Measurements from ENCODE around the gene SNX2.
"Not testable (repeated sequence)": the region's sequence is repeated elsewhere in the genome, so short reads cannot be mapped to it uniquely, and the experiment has no call there.

Gene SNX2

GRCh38 chr5:122774861-122775549 lies at the start of gene SNX2:
Gene SNX2 (plus strand): TSS chr5:122775080. CDS start chr5:122775104, 24 bp downstream.
- peak; percentile 96 for DNase-seq

GRCh38 chr5:122727112-122727541 lies 47.8 kb upstream of the SNX2 start:
- no peak for DNase-seq

- no peak for DNase-seq
Measured at GRCh38 chr5:122730037-122730436, 44.8 kb upstream of the SNX2 start.

GRCh38 chr5:122730456-122730855 lies 44.4 kb upstream of the SNX2 start:
- DNase-seq: no peak

GRCh38 chr5:122736086-122736845 lies 38.6 kb upstream of the SNX2 start:
- no peak for DNase-seq

GRCh38 chr5:122738088-122738487 lies 36.8 kb upstream of the SNX2 start:
- no peak for DNase-seq

- no peak for DNase-seq
Measured at GRCh38 chr5:122741681-122742080, 33.2 kb upstream of the SNX2 start.

- no peak for DNase-seq
Measured at GRCh38 chr5:122743261-122743660, 31.6 kb upstream of the SNX2 start.

GRCh38 chr5:122745597-122745996 lies 29.3 kb upstream of the SNX2 start:
- DNase-seq: no peak

GRCh38 chr5:122749886-122750285 lies 25.0 kb upstream of the SNX2 start:
- no peak for DNase-seq

- peak; percentile 7 for DNase-seq
Measured at GRCh38 chr5:122751293-122751782, 23.5 kb upstream of the SNX2 start.

GRCh38 chr5:122753500-122753899 lies 21.4 kb upstream of the SNX2 start:
- DNase-seq: no peak

GRCh38 chr5:122755783-122756182 lies 19.1 kb upstream of the SNX2 start:
- DNase-seq: no peak

- DNase-seq: no peak
Measured at GRCh38 chr5:122756264-122756911, 18.5 kb upstream of the SNX2 start.

- no peak for DNase-seq
Measured at GRCh38 chr5:122757285-122757684, 17.6 kb upstream of the SNX2 start.

- DNase-seq: no peak
Measured at GRCh38 chr5:122759241-122760070, 15.4 kb upstream of the SNX2 start.

- no peak for DNase-seq
Measured at GRCh38 chr5:122760236-122760635, 14.6 kb upstream of the SNX2 start.

GRCh38 chr5:122761115-122761514 lies 13.8 kb upstream of the SNX2 start:
- DNase-seq: no peak

GRCh38 chr5:122761896-122762295 lies 13.0 kb upstream of the SNX2 start:
- not testable (repeated sequence) for DNase-seq

- no peak for DNase-seq
Measured at GRCh38 chr5:122766130-122766529, 8.8 kb upstream of the SNX2 start.

GRCh38 chr5:122770477-122770876 lies 4.4 kb upstream of the SNX2 start:
- no peak for DNase-seq

- no peak for DNase-seq
Measured at GRCh38 chr5:122772446-122772845, 2.4 kb upstream of the SNX2 start.

GRCh38 chr5:122773619-122774018 lies 1.3 kb upstream of the SNX2 start:
- DNase-seq: no peak

Measured in eye (tissue), 1 donor.